ENCODE measurements around the gene KCNJ6. TPM values are rescaled to one million over a fixed set of nuclear protein-coding genes. Genes with fewer than 3 reads are reported as not detected.

The KCNJ6 gene
- total and polyA plus RNA-seq, 8 donors: 0.28 to 1.9 (median 0.55) TPM

GRCh38 chr21:37805266-37805665 lies 111.0 kb downstream of the KCNJ6 start:
- no peak overlapping the region for H3K4me3 ChIP-seq
- DNase-seq (no peak), ATAC-seq (no peak), FAIRE-seq (no peak)
- no peak for TF ChIP-seq CTCF (IDR thresholded peaks at IDR 0.05)
- no peaks in the 10 kb centered on the region for H3K9me3 ChIP-seq
- no peaks in the 10 kb centered on the region for H3K27me3 ChIP-seq
- no peaks in the 10 kb centered on the region for H3K36me3 ChIP-seq
- H3K4me1 ChIP-seq: no peaks in the 10 kb centered on the region
- no peak overlapping the region for H3K27ac ChIP-seq
- intact Hi-C loops (cut with DNase I): no loop called here
- WGBS, 2 donors: 37 to 55% methylated on average over 2 of the region's 2 CpGs

- no peak for TF ChIP-seq CTCF (IDR thresholded peaks at IDR 0.05)
- DNase-seq (no peak), FAIRE-seq (no peak), ATAC-seq (no peak)
- no peaks in the 10 kb centered on the region for H3K27me3 ChIP-seq
- WGBS, 2 donors: 73 to 80% methylated on average over 1 of the region's 1 CpG
- no peak overlapping the region for H3K27ac ChIP-seq
- H3K36me3 ChIP-seq: no peaks in the 10 kb centered on the region
- intact Hi-C loops (cut with DNase I): no loop called here
- no peak overlapping the region for H3K4me3 ChIP-seq
- no peaks in the 10 kb centered on the region for H3K4me1 ChIP-seq
- no peaks in the 10 kb centered on the region for H3K9me3 ChIP-seq
Observed at GRCh38 chr21:37804001-37804400, 112.3 kb downstream of the KCNJ6 start.

- no peaks in the 10 kb centered on the region for H3K4me1 ChIP-seq
- no peak overlapping the region for H3K27ac ChIP-seq
- ATAC-seq (no peak), FAIRE-seq (no peak), DNase-seq (no peak)
- WGBS, 2 donors: 52 to 58% methylated on average over 8 of the region's 8 CpGs
- H3K4me3 ChIP-seq: no peak overlapping the region
- intact Hi-C loops (cut with DNase I): no loop called here
- H3K27me3 ChIP-seq: no peaks in the 10 kb centered on the region
- TF ChIP-seq CTCF (IDR thresholded peaks at IDR 0.05): no peak
- no peaks in the 10 kb centered on the region for H3K36me3 ChIP-seq
- H3K9me3 ChIP-seq: no peaks in the 10 kb centered on the region
Observed at GRCh38 chr21:37803101-37803651, 113.1 kb downstream of the KCNJ6 start.

- no peaks in the 10 kb centered on the region for H3K27me3 ChIP-seq
- H3K27ac ChIP-seq: no peak overlapping the region
- H3K4me3 ChIP-seq: no peak overlapping the region
- TF ChIP-seq CTCF (IDR thresholded peaks at IDR 0.05): no peak
- intact Hi-C loops (cut with DNase I): no loop called here
- ATAC-seq (no peak), FAIRE-seq (no peak), DNase-seq (no peak)
- H3K4me1 ChIP-seq: no peaks in the 10 kb centered on the region
- WGBS, 2 donors: 47 to 53% methylated on average over 11 of the region's 11 CpGs
- no peaks in the 10 kb centered on the region for H3K9me3 ChIP-seq
- H3K36me3 ChIP-seq: no peaks in the 10 kb centered on the region
Observed at GRCh38 chr21:37800456-37801061, 115.7 kb downstream of the KCNJ6 start.

- H3K9me3 ChIP-seq: no peaks in the 10 kb centered on the region
- WGBS, 2 donors: 58 to 65% methylated on average over 2 of the region's 2 CpGs
- intact Hi-C loops (cut with DNase I): no loop called here
- H3K4me3 ChIP-seq: no peak overlapping the region
- DNase-seq: no peak
- H3K27me3 ChIP-seq: no peaks in the 10 kb centered on the region
- no peaks in the 10 kb centered on the region for H3K4me1 ChIP-seq
- no peak for FAIRE-seq
- no peaks in the 10 kb centered on the region for H3K36me3 ChIP-seq
- ATAC-seq: no peak
- no peak for TF ChIP-seq CTCF (IDR thresholded peaks at IDR 0.05)
- no peak overlapping the region for H3K27ac ChIP-seq
Observed at GRCh38 chr21:37800057-37800455, 116.2 kb downstream of the KCNJ6 start.

Data from pancreas (tissue), 10 donors.